MM.1S (cell line): ENCODE measurements around the gene EIF2S1.

Experiments used
- EZH2 ChIP-seq: fragments of 300-600 bp; sonication (generic); optimal IDR thresholded peaks from 2 replicates; pipeline ENCODE3; 2017; ENCODE audit warnings: low read depth, mild to moderate bottlenecking, antibody characterized with exemption, low read length, mixed read lengths
- TF ChIP-seq, protein P1 (sequence below): fragments of 300-600 bp; sonication (generic); IDR thresholded peaks from 2 replicates; pipeline ENCODE4 v1.5.1; 2016; ENCODE audit warnings: antibody characterized with exemption, low read length, mixed read lengths

DNA sequence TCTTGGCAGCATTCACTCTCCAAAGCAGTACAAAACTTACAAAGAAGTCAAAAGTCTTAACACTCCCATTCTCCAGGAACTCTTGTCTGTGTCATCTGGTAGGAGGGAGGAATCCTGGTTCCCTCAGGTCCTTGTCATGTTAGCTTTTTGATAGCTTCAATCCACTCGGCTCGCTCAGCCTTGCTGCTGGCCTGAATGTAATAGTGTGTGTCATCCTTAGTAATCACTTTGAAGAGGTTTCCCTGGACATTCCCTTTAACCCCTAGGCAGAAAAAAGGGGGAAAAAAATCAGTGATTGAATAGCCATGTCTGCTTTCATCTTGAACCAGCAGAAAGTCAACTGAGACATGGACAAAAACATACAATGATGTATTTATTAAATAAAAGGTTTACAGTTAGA, 27.1 kb downstream of the EIF2S1 start:
- TF ChIP-seq, protein P1, sequence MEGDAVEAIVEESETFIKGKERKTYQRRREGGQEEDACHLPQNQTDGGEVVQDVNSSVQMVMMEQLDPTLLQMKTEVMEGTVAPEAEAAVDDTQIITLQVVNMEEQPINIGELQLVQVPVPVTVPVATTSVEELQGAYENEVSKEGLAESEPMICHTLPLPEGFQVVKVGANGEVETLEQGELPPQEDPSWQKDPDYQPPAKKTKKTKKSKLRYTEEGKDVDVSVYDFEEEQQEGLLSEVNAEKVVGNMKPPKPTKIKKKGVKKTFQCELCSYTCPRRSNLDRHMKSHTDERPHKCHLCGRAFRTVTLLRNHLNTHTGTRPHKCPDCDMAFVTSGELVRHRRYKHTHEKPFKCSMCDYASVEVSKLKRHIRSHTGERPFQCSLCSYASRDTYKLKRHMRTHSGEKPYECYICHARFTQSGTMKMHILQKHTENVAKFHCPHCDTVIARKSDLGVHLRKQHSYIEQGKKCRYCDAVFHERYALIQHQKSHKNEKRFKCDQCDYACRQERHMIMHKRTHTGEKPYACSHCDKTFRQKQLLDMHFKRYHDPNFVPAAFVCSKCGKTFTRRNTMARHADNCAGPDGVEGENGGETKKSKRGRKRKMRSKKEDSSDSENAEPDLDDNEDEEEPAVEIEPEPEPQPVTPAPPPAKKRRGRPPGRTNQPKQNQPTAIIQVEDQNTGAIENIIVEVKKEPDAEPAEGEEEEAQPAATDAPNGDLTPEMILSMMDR, result no peak
- TF ChIP-seq EZH2, result no peak
